Nephron (organoid): ENCODE measurements around the gene ADAM11.

Experiments used
- H3K27ac Mint-ChIP-seq, 3 experiments: 2 replicates each; pipeline ENCODE4 v1.8.0; 2020; ENCODE audit warnings: mixed read lengths in 3 of 3, mild to moderate bottlenecking in 2 of 3, moderate library complexity in 1 of 3
- H3K27me3 Mint-ChIP-seq: 2 replicates; pipeline ENCODE4 v1.8.0; 2021; ENCODE audit warnings: low read depth, mild to moderate bottlenecking, moderate library complexity, mixed read lengths
- H3K36me3 Mint-ChIP-seq: 2 replicates; pipeline ENCODE4 v1.8.0; 2020; ENCODE audit warnings: low read depth, mixed read lengths
- H3K4me1 Mint-ChIP-seq: 2 replicates; pipeline ENCODE4 v1.8.0; 2020; ENCODE audit warnings: mixed read lengths
- H3K4me3 Mint-ChIP-seq, 3 experiments: 2 replicates each; pipeline ENCODE4 v1.8.0; 2020; ENCODE audit warnings: mild to moderate bottlenecking in 3 of 3, mixed read lengths in 3 of 3, moderate library complexity in 2 of 3
- H3K9me3 Mint-ChIP-seq: 2 replicates; pipeline ENCODE4 v1.8.0; 2020; ENCODE audit warnings: mixed read lengths
- TF ChIP-seq, protein P1 (sequence below), 3 experiments: fragments of 200-600 bp; sonication (generic); IDR thresholded peaks; one replicate each; pipeline ENCODE4 v1.5.0; 2021; ENCODE audit warnings: antibody characterized with exemption in 3 of 3; ENCODE audit not compliant: unreplicated experiment in 3 of 3

Gene ADAM11

GRCh38 chr17:44780845-44781480 lies 22.2 kb downstream of the ADAM11 start:
- Mint-ChIP-seq H3K4me3 (no peak overlapping the region), H3K27ac (no peak overlapping the region), H3K4me1 (peaks cover 12% of the 10 kb centered on the region), H3K9me3 (no peaks in the 10 kb centered on the region), H3K27me3 (peaks cover 17% of the 10 kb centered on the region), H3K36me3 (no peaks in the 10 kb centered on the region)
- TF ChIP-seq, protein P1, sequence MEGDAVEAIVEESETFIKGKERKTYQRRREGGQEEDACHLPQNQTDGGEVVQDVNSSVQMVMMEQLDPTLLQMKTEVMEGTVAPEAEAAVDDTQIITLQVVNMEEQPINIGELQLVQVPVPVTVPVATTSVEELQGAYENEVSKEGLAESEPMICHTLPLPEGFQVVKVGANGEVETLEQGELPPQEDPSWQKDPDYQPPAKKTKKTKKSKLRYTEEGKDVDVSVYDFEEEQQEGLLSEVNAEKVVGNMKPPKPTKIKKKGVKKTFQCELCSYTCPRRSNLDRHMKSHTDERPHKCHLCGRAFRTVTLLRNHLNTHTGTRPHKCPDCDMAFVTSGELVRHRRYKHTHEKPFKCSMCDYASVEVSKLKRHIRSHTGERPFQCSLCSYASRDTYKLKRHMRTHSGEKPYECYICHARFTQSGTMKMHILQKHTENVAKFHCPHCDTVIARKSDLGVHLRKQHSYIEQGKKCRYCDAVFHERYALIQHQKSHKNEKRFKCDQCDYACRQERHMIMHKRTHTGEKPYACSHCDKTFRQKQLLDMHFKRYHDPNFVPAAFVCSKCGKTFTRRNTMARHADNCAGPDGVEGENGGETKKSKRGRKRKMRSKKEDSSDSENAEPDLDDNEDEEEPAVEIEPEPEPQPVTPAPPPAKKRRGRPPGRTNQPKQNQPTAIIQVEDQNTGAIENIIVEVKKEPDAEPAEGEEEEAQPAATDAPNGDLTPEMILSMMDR (IDR thresholded peaks at IDR 0.05; ENCODE audit: unreplicated experiment in 3 of 3): no peak

GRCh38 chr17:44781551-44782325 lies 22.9 kb downstream of the ADAM11 start:
- peak overlapping the region; percentile 56 to 85 (median 84) for H3K27ac Mint-ChIP-seq
- no peaks in the 10 kb centered on the region for H3K36me3 Mint-ChIP-seq
- H3K9me3 Mint-ChIP-seq: no peaks in the 10 kb centered on the region
- H3K4me3 Mint-ChIP-seq: peak overlapping the region in 1 of 3 experiments; percentile 32
- H3K27me3 Mint-ChIP-seq: peaks cover 13% of the 10 kb centered on the region
- TF ChIP-seq, protein P1 (IDR thresholded peaks at IDR 0.05; ENCODE audit: unreplicated experiment in 3 of 3): no peak
- H3K4me1 Mint-ChIP-seq: peaks cover 15% of the 10 kb centered on the region

GRCh38 chr17:44782326-44782850 lies 23.6 kb downstream of the ADAM11 start:
- Mint-ChIP-seq H3K9me3 (no peaks in the 10 kb centered on the region), H3K36me3 (no peaks in the 10 kb centered on the region), H3K4me3 (no peak overlapping the region), H3K4me1 (peaks cover 21% of the 10 kb centered on the region), H3K27me3 (peaks cover 15% of the 10 kb centered on the region), H3K27ac (peak overlapping the region; percentile 56 to 85 (median 84))
- TF ChIP-seq, protein P1 (IDR thresholded peaks at IDR 0.05; ENCODE audit: unreplicated experiment in 3 of 3): no peak

GRCh38 chr17:44785921-44786320 lies 27.1 kb downstream of the ADAM11 start:
- Mint-ChIP-seq H3K27ac (no peak overlapping the region), H3K27me3 (peaks cover 18% of the 10 kb centered on the region), H3K4me3 (no peak overlapping the region), H3K9me3 (no peaks in the 10 kb centered on the region), H3K36me3 (no peaks in the 10 kb centered on the region), H3K4me1 (peaks cover 27% of the 10 kb centered on the region)
- TF ChIP-seq, protein P1 (IDR thresholded peaks at IDR 0.05; ENCODE audit: unreplicated experiment in 3 of 3): no peak

- no peak overlapping the region for H3K4me3 Mint-ChIP-seq
- peaks cover 18% of the 10 kb centered on the region for H3K27me3 Mint-ChIP-seq
- H3K4me1 Mint-ChIP-seq: peaks cover 27% of the 10 kb centered on the region
- no peaks in the 10 kb centered on the region for H3K36me3 Mint-ChIP-seq
- TF ChIP-seq, protein P1 (IDR thresholded peaks at IDR 0.05; ENCODE audit: unreplicated experiment in 3 of 3): no peak
- H3K9me3 Mint-ChIP-seq: no peaks in the 10 kb centered on the region
- peak overlapping the region in 2 of 3 experiments; percentile 12 to 28 for H3K27ac Mint-ChIP-seq
Measured at GRCh38 chr17:44786551-44787081, 27.8 kb downstream of the ADAM11 start.
